DOHH2 (cell line): ENCODE data around the gene NOX5.

ENCODE experiments used
- EZH2phosphoT487 ChIP-seq: fragments of 200-600 bp; sonication (generic); IDR thresholded peaks from 2 replicates; pipeline ENCODE4 v1.6.1; 2017; ENCODE audit warnings: borderline replicate concordance, mild to moderate bottlenecking, antibody characterized with exemption, low read length, moderate library complexity, mixed read lengths
- TF ChIP-seq, protein P1 (sequence below): fragments of 200-600 bp; sonication (generic); IDR thresholded peaks from one replicate; pipeline ENCODE4 v1.5.1; 2014; ENCODE audit warnings: antibody characterized with exemption, mild to moderate bottlenecking, low read depth, low read length; ENCODE audit not compliant: poor library complexity, severe bottlenecking

DNA sequence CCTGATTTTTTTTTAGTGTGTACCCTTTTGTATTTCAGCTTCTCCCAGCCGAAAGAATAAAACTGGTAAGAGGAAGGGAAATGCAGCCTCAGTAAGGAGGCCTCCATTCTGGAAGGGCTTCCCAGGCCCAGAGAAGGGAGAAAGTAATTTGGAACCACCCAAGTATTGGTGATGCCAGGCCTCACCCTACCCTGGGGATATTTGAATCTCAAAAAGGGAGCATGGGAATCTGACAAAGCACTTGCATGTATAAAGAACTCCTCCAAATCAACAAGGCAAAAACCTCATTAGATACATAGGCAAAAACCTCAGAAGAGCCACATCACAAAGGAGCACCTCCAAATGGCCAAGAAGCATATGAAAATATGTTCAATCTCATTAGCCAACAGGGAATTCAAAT lies 77.2 kb downstream of the NOX5 start:
- TF ChIP-seq, protein P1, sequence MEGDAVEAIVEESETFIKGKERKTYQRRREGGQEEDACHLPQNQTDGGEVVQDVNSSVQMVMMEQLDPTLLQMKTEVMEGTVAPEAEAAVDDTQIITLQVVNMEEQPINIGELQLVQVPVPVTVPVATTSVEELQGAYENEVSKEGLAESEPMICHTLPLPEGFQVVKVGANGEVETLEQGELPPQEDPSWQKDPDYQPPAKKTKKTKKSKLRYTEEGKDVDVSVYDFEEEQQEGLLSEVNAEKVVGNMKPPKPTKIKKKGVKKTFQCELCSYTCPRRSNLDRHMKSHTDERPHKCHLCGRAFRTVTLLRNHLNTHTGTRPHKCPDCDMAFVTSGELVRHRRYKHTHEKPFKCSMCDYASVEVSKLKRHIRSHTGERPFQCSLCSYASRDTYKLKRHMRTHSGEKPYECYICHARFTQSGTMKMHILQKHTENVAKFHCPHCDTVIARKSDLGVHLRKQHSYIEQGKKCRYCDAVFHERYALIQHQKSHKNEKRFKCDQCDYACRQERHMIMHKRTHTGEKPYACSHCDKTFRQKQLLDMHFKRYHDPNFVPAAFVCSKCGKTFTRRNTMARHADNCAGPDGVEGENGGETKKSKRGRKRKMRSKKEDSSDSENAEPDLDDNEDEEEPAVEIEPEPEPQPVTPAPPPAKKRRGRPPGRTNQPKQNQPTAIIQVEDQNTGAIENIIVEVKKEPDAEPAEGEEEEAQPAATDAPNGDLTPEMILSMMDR, result no peak
- TF ChIP-seq EZH2phosphoT487, result no peak
